GM18870 (cell line): ENCODE measurements around the gene RAF1.
"Not testable (repeated sequence)": the region's sequence is repeated elsewhere in the genome, so short reads cannot be mapped to it uniquely, and the experiment has no call there.

ENCODE experiments used
- ATAC-seq: cut with Tn5 transposase; IDR thresholded peaks from one replicate; pipeline ENCODE4 v1.9.1; 2021; ENCODE audit warnings: moderate library complexity; ENCODE audit not compliant: unreplicated experiment

Gene RAF1

DNA sequence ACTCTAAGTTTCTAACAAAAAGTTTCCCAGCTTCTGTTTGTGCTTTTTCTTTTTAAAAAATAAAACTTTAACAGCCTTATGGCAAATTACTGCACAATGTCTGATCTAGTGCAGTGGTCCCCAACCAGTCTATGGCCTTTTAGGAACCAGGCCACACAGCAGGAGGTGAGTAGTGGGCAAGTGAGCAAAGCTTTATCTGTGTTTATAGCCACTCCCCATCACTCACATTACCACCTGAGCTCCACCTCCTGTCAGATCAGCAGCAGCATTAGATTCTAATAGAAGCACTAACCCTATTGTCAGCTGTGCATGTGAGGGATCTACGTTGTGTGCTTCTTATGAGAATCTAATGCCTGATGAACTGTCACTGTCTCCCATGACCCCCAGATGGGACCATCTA lies 101.5 kb downstream of the RAF1 start:
- ATAC-seq = no peak

- ATAC-seq = no peak
Observed at GRCh38 chr3:12561397-12561796, 102.5 kb downstream of the RAF1 start.

DNA sequence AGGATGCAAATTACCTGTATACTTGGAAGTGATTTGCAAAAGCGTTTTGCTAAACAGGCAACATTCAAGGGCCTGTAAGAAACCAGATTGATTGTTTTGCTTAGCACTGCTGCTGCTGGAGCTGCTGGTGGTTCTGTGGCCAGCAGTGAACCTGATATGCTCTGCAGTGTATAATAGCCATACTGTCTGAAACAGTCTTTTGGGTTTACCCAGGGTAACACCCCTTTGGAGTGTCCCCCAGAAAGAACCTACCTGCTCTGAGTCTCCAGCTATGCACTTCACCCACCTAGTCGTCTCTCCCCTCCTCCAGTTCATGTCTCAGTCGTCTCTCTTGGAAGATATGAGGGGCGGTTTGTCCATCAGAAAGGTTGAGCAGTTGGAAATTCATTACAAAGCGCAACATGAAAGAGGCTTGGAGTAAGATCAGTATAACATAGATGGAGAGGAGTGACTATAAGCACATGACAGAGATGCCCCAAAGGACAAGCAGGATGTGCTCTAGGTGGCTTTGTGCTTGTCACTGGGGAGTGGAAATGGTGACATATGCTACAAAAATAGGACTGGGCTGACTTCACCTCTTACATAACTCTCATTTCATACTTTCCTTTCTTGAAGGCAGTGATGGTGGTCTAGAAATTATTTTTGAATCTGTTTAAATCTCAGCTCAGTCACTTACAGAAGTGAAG lies 103.3 kb downstream of the RAF1 start:
- ATAC-seq = peak; percentile 62

- no peak for ATAC-seq
Observed at GRCh38 chr3:12559520-12559919, 104.4 kb downstream of the RAF1 start.

- ATAC-seq = no peak
Observed at GRCh38 chr3:12558706-12559105, 105.2 kb downstream of the RAF1 start.

DNA sequence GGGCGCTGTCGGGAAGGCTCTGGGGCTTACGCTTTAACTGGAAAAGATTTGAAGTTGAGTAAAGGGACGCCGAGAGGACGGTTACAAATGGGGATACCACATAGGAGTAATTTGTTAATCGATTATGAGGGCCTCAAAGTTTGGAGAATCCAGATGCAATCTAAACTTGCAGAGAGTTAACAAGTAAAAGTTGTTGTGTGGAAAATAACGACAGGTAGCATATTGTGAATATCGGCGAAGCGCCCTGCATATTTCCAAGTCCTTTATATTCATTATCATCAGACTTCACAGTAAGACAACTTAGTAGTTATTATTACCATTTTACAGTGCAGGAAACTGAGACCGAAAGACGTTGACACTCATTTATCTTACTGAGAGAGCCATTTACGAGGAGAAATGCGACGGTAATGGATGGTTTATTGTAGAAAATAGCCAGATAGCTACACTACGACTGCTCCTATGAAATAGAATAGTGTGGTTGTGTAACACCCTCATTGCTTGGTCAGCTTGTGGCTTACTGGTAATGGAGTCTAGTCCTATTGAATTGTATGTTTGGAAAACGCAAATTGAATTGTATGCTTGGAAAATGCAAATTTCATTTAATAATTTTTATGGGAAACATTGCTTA lies 106.3 kb downstream of the RAF1 start:
- ATAC-seq = no peak

DNA sequence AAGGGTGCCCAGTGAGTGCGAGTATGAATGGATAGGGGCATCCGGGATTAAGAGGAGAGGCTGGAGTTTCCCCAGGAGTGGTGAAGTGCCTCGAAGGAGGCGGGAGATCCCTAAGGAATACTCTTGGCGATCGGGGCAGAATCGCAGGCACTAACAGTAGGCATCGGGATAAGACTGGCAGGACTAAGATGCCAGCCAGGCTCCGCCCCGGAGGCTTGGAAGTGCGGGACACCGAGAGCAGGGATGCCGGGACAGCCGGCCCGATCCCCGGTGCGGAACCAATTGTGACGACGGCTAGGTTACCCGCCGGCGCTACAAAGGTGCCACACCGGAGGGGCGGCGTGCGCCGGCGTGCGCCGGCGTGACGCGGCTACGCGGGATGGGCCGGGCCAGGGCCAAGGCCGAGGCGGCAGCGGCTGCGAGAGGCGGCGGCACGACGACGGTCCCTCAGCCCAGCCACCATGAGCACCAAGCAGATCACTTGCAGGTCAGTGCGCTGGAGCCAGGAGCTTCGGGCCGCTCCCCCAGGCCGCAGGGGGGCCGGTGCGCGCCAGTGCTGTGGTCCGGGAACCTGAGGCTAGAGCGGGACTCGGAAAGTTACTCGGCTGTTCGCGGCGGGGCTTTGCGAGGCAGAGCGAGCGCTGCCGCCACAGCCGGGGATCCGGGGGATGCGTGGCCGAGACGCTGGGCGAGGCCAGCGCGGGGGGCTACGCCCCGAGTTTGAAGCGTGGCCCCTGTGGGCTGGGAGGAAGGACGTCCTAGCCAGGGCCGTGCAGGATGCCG lies 107.0 kb downstream of the RAF1 start, which contains the start of gene MKRN2:
MKRN2 (plus strand) TSS at position 398 of the 783 bp plus-strand sequence; CDS start at position 462, 64 bp downstream.
- ATAC-seq = peak; percentile 44

DNA sequence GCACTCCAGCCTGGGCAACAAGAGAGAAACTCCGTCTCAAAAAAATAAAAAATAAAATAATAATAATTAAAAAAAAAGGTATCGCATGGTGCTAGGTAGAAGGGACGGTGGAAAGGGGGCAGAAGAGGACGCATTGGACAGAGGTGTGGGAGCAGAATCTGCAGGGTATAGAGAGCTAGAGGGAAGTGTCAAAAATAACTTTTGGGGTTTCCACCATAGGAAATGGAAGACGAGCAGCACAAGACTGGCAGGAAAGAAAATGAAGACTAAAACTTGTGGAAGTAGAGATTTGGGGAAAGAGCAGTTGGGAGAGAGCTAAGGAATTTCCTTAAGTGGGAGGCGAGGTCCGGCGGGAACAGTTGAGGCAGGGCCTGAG lies 107.6 kb downstream of the RAF1 start:
- ATAC-seq = no peak

DNA sequence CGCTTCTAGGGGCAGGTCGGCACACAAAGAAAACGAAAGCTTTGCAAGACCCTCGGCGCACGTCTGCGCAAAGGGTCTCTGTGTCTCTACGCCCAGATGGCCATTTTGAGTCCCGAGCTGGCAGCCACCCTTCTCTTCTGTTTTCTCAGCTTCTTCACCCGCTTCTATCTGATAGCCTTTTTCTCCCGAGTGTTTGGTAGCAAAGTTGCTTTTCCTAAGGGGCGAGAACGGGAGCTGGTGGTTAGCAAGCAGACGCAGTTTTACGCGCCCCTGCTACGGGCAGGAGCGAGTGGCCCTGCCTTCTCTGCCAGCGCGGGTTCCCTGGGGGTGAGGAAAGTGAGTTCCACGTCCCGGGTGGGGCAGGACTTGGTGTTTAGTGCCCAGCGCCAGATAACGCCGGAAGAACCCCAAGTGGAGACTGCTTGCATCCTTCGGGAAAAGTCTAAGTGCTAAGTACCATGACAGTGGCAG lies 110.0 kb downstream of the RAF1 start:
- no peak for ATAC-seq

- no peak for ATAC-seq
Observed at GRCh38 chr3:12549971-12550760, 113.8 kb downstream of the RAF1 start.

GRCh38 chr3:12545473-12545791 lies 118.5 kb downstream of the RAF1 start, which contains the start of gene MKRN2OS:
Gene MKRN2OS (minus strand): TSS chr3:12545499. CDS start chr3:12545464, 35 bp downstream.
- no peak for ATAC-seq

GRCh38 chr3:12544652-12545472 lies 119.1 kb downstream of the RAF1 start:
- ATAC-seq = no peak

DNA sequence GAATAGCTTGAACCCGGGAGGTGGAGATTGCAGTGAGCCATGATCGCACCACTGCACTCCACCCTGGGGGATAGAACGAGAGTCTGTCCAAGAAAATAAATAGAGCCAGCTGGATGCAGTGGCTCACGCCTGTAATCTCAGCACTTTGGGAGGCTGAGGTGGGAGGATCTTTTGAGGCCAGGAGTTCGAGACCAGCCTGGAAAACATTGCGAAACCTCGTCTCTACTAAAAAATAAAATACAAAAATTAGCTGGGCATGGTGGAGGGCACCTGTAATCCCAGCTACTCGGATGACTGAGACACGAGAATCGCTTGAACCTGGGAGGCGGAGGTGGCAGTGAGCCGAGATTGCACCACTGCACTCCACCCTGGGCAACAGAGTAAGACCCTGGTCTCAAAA lies 120.4 kb downstream of the RAF1 start:
- not testable (repeated sequence) for ATAC-seq

DNA sequence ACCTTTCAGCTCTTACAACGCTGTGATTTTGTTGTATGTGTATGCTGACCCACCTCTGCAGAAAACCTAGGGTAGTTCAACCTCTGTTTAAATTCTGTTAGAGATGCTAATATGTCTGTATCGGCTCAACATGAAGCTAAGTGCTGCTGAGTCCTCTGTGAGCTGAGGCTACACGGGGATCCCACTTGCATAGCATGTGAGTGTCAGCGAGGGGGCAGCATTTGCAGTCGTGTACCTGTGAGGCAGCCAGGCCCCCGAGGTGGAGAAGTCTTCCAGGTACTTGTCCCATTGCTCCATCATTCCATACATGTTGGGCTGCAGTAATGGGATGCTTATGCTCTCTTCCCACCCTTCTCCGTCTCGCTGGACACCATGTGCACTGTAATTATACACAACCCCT lies 122.3 kb downstream of the RAF1 start:
- no peak for ATAC-seq

GRCh38 chr3:12536423-12536822 lies 127.5 kb downstream of the RAF1 start:
- no peak for ATAC-seq
